Endometrium (tissue), 2 donors: ENCODE data around the gene MMP24OS.

Experiments
- FAIRE-seq: peaks from 2 replicates; lab custom pipeline; 2012; peaks lifted over from hg19 to GRCh38; lab: Jason Lieb, UNC
- donor health status: control.
- donor health status: control.

Gene MMP24OS

GRCh38 chr20:35291654-35292503 is 14.0 kb upstream of the MMP24OS start, which contains the start of gene FAM83C:
TSS of gene FAM83C (minus strand) at chr20:35292425. CDS start at chr20:35292304, 121 bp downstream.
- FAIRE-seq: no peak

GRCh38 chr20:35290887-35291417 is 13.0 kb upstream of the MMP24OS start:
- no peak for FAIRE-seq

GRCh38 chr20:35290186-35290886 is 12.4 kb upstream of the MMP24OS start:
- FAIRE-seq: no peak

- FAIRE-seq: no peak
Observed at GRCh38 chr20:35288325-35289060, 10.6 kb upstream of the MMP24OS start.

- no peak for FAIRE-seq
Observed at GRCh38 chr20:35287509-35288324, 9.8 kb upstream of the MMP24OS start.

- FAIRE-seq: no peak
Observed at GRCh38 chr20:35286899-35287508, 9.1 kb upstream of the MMP24OS start.

- FAIRE-seq: no peak
Observed at GRCh38 chr20:35286077-35286898, 8.4 kb upstream of the MMP24OS start.

GRCh38 chr20:35285806-35286076 is 7.8 kb upstream of the MMP24OS start:
- FAIRE-seq: no peak

- no peak for FAIRE-seq
Observed at GRCh38 chr20:35284992-35285805, 7.3 kb upstream of the MMP24OS start.

- FAIRE-seq: no peak
Observed at GRCh38 chr20:35284267-35284991, 6.5 kb upstream of the MMP24OS start, which contains the start of gene EIF6. TSS of gene EIF6 (minus strand) at chr20:35284772. CDS start at chr20:35284487, 285 bp downstream.

- FAIRE-seq: no peak
Observed at GRCh38 chr20:35283441-35284266, 5.7 kb upstream of the MMP24OS start.

- no peak for FAIRE-seq
Observed at GRCh38 chr20:35281506-35282101, 3.7 kb upstream of the MMP24OS start.

- FAIRE-seq: no peak
Observed at GRCh38 chr20:35280523-35280922, 2.6 kb upstream of the MMP24OS start.

GRCh38 chr20:35279533-35280174 is 1.7 kb upstream of the MMP24OS start:
- no peak for FAIRE-seq

GRCh38 chr20:35279040-35279439 is 1.1 kb upstream of the MMP24OS start:
- no peak for FAIRE-seq

GRCh38 chr20:35277127-35277526 is 795 bp downstream of the MMP24OS start:
- FAIRE-seq: no peak

GRCh38 chr20:35276408-35276807 is 1.5 kb downstream of the MMP24OS start:
- no peak for FAIRE-seq
